H1 (cell line): Measurements from ENCODE around the gene SH3RF3.

Experiments
- ATF3 ChIP-seq: IDR thresholded peaks from 2 replicates; pipeline ENCODE4 v1.6.1; 2011; ENCODE audit warnings: low read depth, mild to moderate bottlenecking, low read length; ENCODE audit not compliant: insufficient read depth
- BRCA1 ChIP-seq: IDR thresholded peaks from 2 replicates; pipeline ENCODE4 v1.6.1; 2012; ENCODE audit warnings: low read depth, low read length, improper control_type of control experiment
- CTCF ChIP-seq, 3 experiments: IDR thresholded peaks; 1 replicate in 2 of 3; 2 replicates in 1 of 3; pipeline versions ENCODE4 v1.5.1 to v1.6.1; 2011; ENCODE audit warnings: low read length in 3 of 3, mild to moderate bottlenecking in 3 of 3, inconsistent platforms in 2 of 3, low read depth in 1 of 3, moderate library complexity in 1 of 3; ENCODE audit not compliant: insufficient read depth in 1 of 3; ENCODE audit errors: control extremely low read depth in 1 of 3
- EZH2 ChIP-seq: fragments of 200-600 bp; sonication (generic); IDR thresholded peaks from 2 replicates; pipeline ENCODE4 v1.7.1; 2012; ENCODE audit warnings: low read depth, mild to moderate bottlenecking, moderate library complexity, low read length, inconsistent platforms; ENCODE audit not compliant: severe bottlenecking
- FOSL1 ChIP-seq: IDR thresholded peaks from 2 replicates; pipeline ENCODE4 v1.6.1; 2011; ENCODE audit warnings: mild to moderate bottlenecking, low read depth, low read length, moderate library complexity; ENCODE audit not compliant: insufficient read depth
- POLR2A ChIP-seq, 2 experiments: IDR thresholded peaks; 1 replicate in 1 of 2; 2 replicates in 1 of 2; pipeline ENCODE4 v1.6.1; 2011; ENCODE audit warnings: low read depth in 2 of 2, low read length in 2 of 2, mild to moderate bottlenecking in 2 of 2; ENCODE audit errors: control extremely low read depth in 1 of 2
- YY1 ChIP-seq: IDR thresholded peaks from 2 replicates; pipeline ENCODE4 v1.6.1; 2011; ENCODE audit warnings: low read depth, mild to moderate bottlenecking, low read length

- no peak for TF ChIP-seq ATF3
- no peak for TF ChIP-seq POLR2A (IDR thresholded peaks at IDR 0.05; ENCODE audit: control extremely low read depth in 1 of 2, low read depth in 2 of 2, low read length in 2 of 2)
- TF ChIP-seq YY1: no peak
- no peak for TF ChIP-seq CTCF (IDR thresholded peaks at IDR 0.05; ENCODE audit: control extremely low read depth in 1 of 3, insufficient read depth in 1 of 3, low read depth in 1 of 3, low read length in 3 of 3)
- TF ChIP-seq FOSL1: no peak
- no peak for TF ChIP-seq BRCA1
- TF ChIP-seq EZH2: no peak
Measured at GRCh38 chr2:109459485-109459884, 330.5 kb downstream of the SH3RF3 start.
